HepG2 (cell line): ENCODE data around the gene NCS1. TPM values are rescaled to one million over a fixed set of nuclear protein-coding genes. Genes with fewer than 3 reads are reported as not detected.

Experiments
- ATAC-seq: fragments of 200-7000 bp; cut with Tn5 transposase; 3 replicates; pipeline ENCODE4 v1.9.1; 2020; ENCODE audit warnings: mild to moderate bottlenecking, moderate library complexity
- BruUV-seq: library from RNA; stranded (reverse); fragments of 400-500 nt; replicated peaks from 2 replicates; lab custom pipeline; 2021; lab: Mats Ljungman, UMichigan
- CTCF ChIA-PET: fragments of 300-600 bp; formaldehyde crosslinking; extraction: SDS; loops from one replicate; lab custom pipeline; 2021; ENCODE audit warnings: low total read pairs, inconsistent platforms, low intra/inter-chr PET ratio; lab: Yijun Ruan, JAX
- POLR2A ChIA-PET: fragments of 350-600 bp; sonication (Branson Sonifier 250); formaldehyde crosslinking; loops from one replicate; lab custom pipeline; 2020; ENCODE audit warnings: antibody characterized with exemption, inconsistent platforms; lab: Yijun Ruan, JAX
- DNase-seq: peaks from one replicate; pipeline ENCODE4 v3.0.0-alpha.2; 2015; ENCODE audit warnings: low spot score
- FAIRE-seq: peaks from 3 replicates; lab custom pipeline; 2011; peaks lifted over from hg19 to GRCh38; lab: Jason Lieb, UNC
- H2AFZ ChIP-seq: one replicate; pipeline ENCODE4 v1.6.1; 2011; ENCODE audit warnings: low read length, inconsistent platforms
- H3K27ac ChIP-seq: fragments of 300-600 bp; 3 replicates; pipeline ENCODE4 v1.8.0; 2011; ENCODE audit warnings: mixed run types, mild to moderate bottlenecking, mixed read lengths, low read length, inconsistent platforms; ENCODE audit not compliant: insufficient read depth; ENCODE audit errors: extremely low read length
- H3K27me3 ChIP-seq, 2 experiments: fragments of 200-600 bp in 1 of 2; 2 replicates in 1 of 2; 3 replicates in 1 of 2; pipeline versions ENCODE4 v1.6.0 to v1.8.0; 2011; ENCODE audit warnings: low read length in 2 of 2, mild to moderate bottlenecking in 2 of 2, moderate library complexity in 2 of 2, inconsistent platforms in 1 of 2; ENCODE audit not compliant: insufficient read depth in 2 of 2, control insufficient read depth in 1 of 2
- H3K36me3 ChIP-seq, 2 experiments: fragments of 200-600 bp in 1 of 2; replicated peaks in 1 of 2; 2 replicates in 1 of 2; 3 replicates in 1 of 2; pipeline versions ENCODE4 v1.5.1 to v1.8.0; 2011; ENCODE audit warnings: low read length in 2 of 2, inconsistent platforms in 1 of 2; ENCODE audit not compliant: insufficient read depth in 2 of 2, control insufficient read depth in 1 of 2
- H3K4me1 ChIP-seq: 2 replicates; pipeline ENCODE4 v1.5.1; 2012; ENCODE audit warnings: low read length, inconsistent platforms; ENCODE audit not compliant: insufficient read depth
- H3K4me2 ChIP-seq: 2 replicates; pipeline ENCODE4 v1.6.0; 2011; ENCODE audit warnings: low read depth, low read length, inconsistent platforms
- H3K4me3 ChIP-seq, 3 experiments: fragments of 200-600 bp in 1 of 3; sonication (generic), shearing (Covaris generic) in 1 of 3; replicated peaks in 1 of 3; 2 replicates each; pipeline ENCODE4 v1.5.1; 2011 to 2016; ENCODE audit warnings: low read length in 3 of 3, inconsistent platforms in 2 of 3, low read depth in 2 of 3, mild to moderate bottlenecking in 2 of 3, control low read depth in 1 of 3, mixed read lengths in 1 of 3; ENCODE audit not compliant: insufficient read depth in 1 of 3
- H3K79me2 ChIP-seq: one replicate; pipeline ENCODE4 v1.6.1; 2011; ENCODE audit warnings: low read length, inconsistent platforms; ENCODE audit not compliant: insufficient read depth
- H3K9ac ChIP-seq: 2 replicates; pipeline ENCODE4 v1.6.0; 2011; ENCODE audit warnings: mild to moderate bottlenecking, low read depth, low read length, inconsistent platforms; ENCODE audit not compliant: insufficient read depth
- H3K9me3 ChIP-seq: 2 replicates; pipeline ENCODE4 v1.5.1; 2012; ENCODE audit warnings: mild to moderate bottlenecking, low read length
- H4K20me1 ChIP-seq: 2 replicates; pipeline ENCODE4 v1.6.0; 2011; ENCODE audit warnings: inconsistent platforms, mild to moderate bottlenecking, low read length, moderate library complexity; ENCODE audit not compliant: insufficient read depth
- KDM1A ChIP-seq: IDR thresholded peaks from 2 replicates; pipeline ENCODE4 v1.6.1; 2016; ENCODE audit warnings: missing compliant biosample characterization
- KDM3A ChIP-seq: IDR thresholded peaks from 2 replicates; pipeline ENCODE4 v1.6.1; 2018; ENCODE audit warnings: low read depth, missing compliant biosample characterization
- KLF9 ChIP-seq: IDR thresholded peaks from 2 replicates; pipeline ENCODE4 v1.6.1; 2016; ENCODE audit warnings: low read depth
- MAFF ChIP-seq: IDR thresholded peaks from 2 replicates; pipeline ENCODE4 v1.6.1; 2011; ENCODE audit warnings: low read depth, low read length, improper control_type of control experiment
- NFE2L1 ChIP-seq: sonication (generic); formaldehyde crosslinking; IDR thresholded peaks from 2 replicates; pipeline ENCODE4 v1.4.0; 2020; ENCODE audit warnings: missing genetic modification reagents, mild to moderate bottlenecking, borderline replicate concordance
- PHB2 ChIP-seq: fragments of 450-650 bp; IDR thresholded peaks from 2 replicates; pipeline ENCODE4 v1.6.1; 2018; ENCODE audit not compliant: partially characterized antibody
- ZBTB7B ChIP-seq: sonication (generic); formaldehyde crosslinking; IDR thresholded peaks from 2 replicates; pipeline ENCODE4 v1.4.0; 2020; ENCODE audit warnings: missing genetic modification reagents
- ZFP1 ChIP-seq: IDR thresholded peaks from 2 replicates; pipeline ENCODE4 v1.6.1; 2016
- ZFP62 ChIP-seq: sonication (generic); formaldehyde crosslinking; IDR thresholded peaks from 2 replicates; pipeline ENCODE4 v1.4.0; 2020; ENCODE audit warnings: missing genetic modification reagents
- ZNF430 ChIP-seq: sonication (generic); formaldehyde crosslinking; IDR thresholded peaks from 2 replicates; pipeline ENCODE4 v1.9.0; 2021; ENCODE audit warnings: mild to moderate bottlenecking, missing genetic modification reagents
- ZNF496 ChIP-seq: sonication (generic); formaldehyde crosslinking; IDR thresholded peaks from 2 replicates; pipeline ENCODE4 v1.8.1; 2023; ENCODE audit warnings: mild to moderate bottlenecking, moderate library complexity, missing genetic modification reagents; ENCODE audit not compliant: insufficient replicate concordance
- ZNF589 ChIP-seq: sonication (generic); formaldehyde crosslinking; conservative IDR thresholded peaks from 2 replicates; pipeline ENCODE4 v1.8.0; 2022; ENCODE audit warnings: mild to moderate bottlenecking, moderate library complexity, missing genetic modification reagents
- ZNF652 ChIP-seq: IDR thresholded peaks from 2 replicates; pipeline ENCODE4 v1.6.1; 2016; ENCODE audit warnings: low read depth, borderline replicate concordance
- WGBS: methylation state at CpG from one replicate; pipeline ENCODE4 v1.1.6; 2017; ENCODE audit warnings: low lambda C conversion rate; 5-methylcytosine and 5-hydroxymethylcytosine counted together
- in situ Hi-C: cut with HindIII; loops from 2 replicates; pipeline ENCODE4 v1.10.0; 2017; ENCODE audit warnings: low pct_unique_long_range_greater_than_20kb; ENCODE audit not compliant: extremely low pct_ligation_motif_present
- intact Hi-C: fragments of 100-400 bp; cut with micrococcal nuclease; formaldehyde crosslinking; loops from one replicate; pipeline ENCODE4 v1.10.0; 2022; ENCODE audit not compliant: unreplicated experiment
- polyA plus RNA-seq, 8 experiments: library from polyadenylated mRNA; depleted of rRNA in 3 of 8; stranded (reverse) in 7 of 8; unstranded in 1 of 8; fragments of >200 nt; fragmentation: Illumina TruSeq in 4 of 8; extraction: Trizol in 4 of 8; gene quantifications; 2 replicates each; pipeline versions ENCODE4 v1.2.1 to v1.2.3, GENCODE V29; 2011 to 2016; ENCODE audit warnings: low read depth in 4 of 8, missing spikeins in 1 of 8, mixed read lengths in 1 of 8; ENCODE audit not compliant: insufficient read depth in 1 of 8
- total RNA-seq, 5 experiments: library from RNA; depleted of rRNA; stranded (reverse); fragments of >200 nt; fragmentation: Illumina TruSeq; extraction: Trizol; gene quantifications; 2 replicates each; pipeline ENCODE4 v1.2.3, GENCODE V29; 2016; ENCODE audit warnings: low read depth in 1 of 5
- TF ChIP-seq, protein P1 (sequence below): sonication (generic); formaldehyde crosslinking; IDR thresholded peaks from 2 replicates; pipeline ENCODE4 v1.4.0; 2020; ENCODE audit warnings: mild to moderate bottlenecking, low read depth, missing genetic modification reagents
- TF ChIP-seq, protein P2 (sequence below): sonication (generic); formaldehyde crosslinking; IDR thresholded peaks from 2 replicates; pipeline ENCODE4 v1.4.0; 2020; ENCODE audit warnings: missing genetic modification reagents
- TF ChIP-seq, protein P3 (sequence below): IDR thresholded peaks from 2 replicates; pipeline ENCODE4 v1.6.1; 2016; ENCODE audit warnings: low read depth, control low read depth

Gene NCS1
- total and polyA plus RNA-seq, 2 of the 13 experiments (the other 11 are each of a cell fraction or from before 2014, with no cell fraction given) = 4.7 to 6.1 TPM

DNA sequence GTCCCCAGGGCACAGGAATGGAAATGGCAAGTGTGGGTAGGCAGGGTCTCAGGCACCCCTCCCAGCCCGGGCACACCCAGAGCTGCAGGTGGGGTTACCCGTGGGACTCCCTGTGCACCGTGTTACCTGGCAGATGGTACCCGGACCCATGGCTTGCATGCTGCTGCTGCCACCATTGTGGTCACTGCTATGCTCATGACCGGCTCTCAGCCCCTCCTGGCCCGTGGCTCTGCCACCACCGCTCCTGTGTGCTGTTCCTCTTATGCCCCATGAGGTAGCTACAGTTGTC lies 71.6 kb downstream of the NCS1 start:
- TF ChIP-seq KDM3A (CRISPR knock-in tag) = no peak
- TF ChIP-seq, protein P1, sequence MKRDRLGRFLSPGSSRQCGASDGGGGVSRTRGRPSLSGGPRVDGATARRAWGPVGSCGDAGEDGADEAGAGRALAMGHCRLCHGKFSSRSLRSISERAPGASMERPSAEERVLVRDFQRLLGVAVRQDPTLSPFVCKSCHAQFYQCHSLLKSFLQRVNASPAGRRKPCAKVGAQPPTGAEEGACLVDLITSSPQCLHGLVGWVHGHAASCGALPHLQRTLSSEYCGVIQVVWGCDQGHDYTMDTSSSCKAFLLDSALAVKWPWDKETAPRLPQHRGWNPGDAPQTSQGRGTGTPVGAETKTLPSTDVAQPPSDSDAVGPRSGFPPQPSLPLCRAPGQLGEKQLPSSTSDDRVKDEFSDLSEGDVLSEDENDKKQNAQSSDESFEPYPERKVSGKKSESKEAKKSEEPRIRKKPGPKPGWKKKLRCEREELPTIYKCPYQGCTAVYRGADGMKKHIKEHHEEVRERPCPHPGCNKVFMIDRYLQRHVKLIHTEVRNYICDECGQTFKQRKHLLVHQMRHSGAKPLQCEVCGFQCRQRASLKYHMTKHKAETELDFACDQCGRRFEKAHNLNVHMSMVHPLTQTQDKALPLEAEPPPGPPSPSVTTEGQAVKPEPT (CRISPR knock-in tag) = no peak
- no peak for TF ChIP-seq ZNF652
- no peaks in the 10 kb centered on the region for H3K79me2 ChIP-seq
- no peaks in the 10 kb centered on the region for H3K9me3 ChIP-seq
- no peak overlapping the region for H3K4me3 ChIP-seq
- no peak overlapping the region for H3K27ac ChIP-seq
- H4K20me1 ChIP-seq = no peaks in the 10 kb centered on the region
- ATAC-seq = no peak
- BruUV-seq = no TSS peak
- DNase-seq = no peak
- no peaks in the 10 kb centered on the region for H3K36me3 ChIP-seq
- no peak overlapping the region for H3K9ac ChIP-seq
- WGBS = 100% methylated on average over 3 of the region's 7 CpGs
- peaks cover 0 to 6% of the 10 kb centered on the region in 2 experiments; a peak in 2 of 5 replicates for H3K27me3 ChIP-seq
- no peak overlapping the region for H3K4me2 ChIP-seq
- intact Hi-C loops (loop anchor here (2.0 kb wide), 1 partner anchor 87 kb away; no protein-coding TSS in a partner anchor), in situ Hi-C loops (no loop called here)
- H2AFZ ChIP-seq = no peak overlapping the region
- H3K4me1 ChIP-seq = peaks cover 38% of the 10 kb centered on the region
- CTCF ChIA-PET = no interaction called here
- POLR2A ChIA-PET = no interaction called here
- no peak for FAIRE-seq

DNA sequence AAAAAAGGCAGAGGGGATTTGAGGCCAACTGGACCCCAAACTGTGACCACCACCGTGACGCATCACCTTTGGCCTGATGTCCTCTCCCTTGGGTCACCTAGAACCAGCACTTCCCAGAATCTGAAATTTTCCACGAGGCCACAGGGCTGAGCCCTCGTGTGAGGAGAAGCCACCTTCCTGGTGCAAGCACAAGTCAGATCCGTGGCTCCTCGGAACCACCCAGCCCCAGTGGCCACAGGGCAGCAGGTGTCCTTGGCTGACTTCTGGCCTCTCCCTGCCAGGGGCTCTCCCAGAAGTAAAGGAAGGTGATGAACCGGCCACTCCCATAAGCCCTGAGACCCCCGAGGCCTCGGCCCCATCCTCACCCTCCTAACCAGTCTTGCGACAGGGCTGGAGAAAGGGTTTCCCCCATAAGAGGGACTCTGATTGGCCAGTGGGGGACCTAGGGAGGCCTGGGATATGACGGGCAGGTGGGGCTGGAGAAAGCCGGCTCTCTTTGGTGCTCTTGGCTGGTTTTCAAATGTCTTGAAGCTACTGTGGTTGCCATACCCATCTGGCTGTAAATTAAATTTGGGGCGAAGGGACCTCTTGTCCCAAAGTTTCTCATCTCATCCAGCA lies 72.5 kb downstream of the NCS1 start:
- H3K4me1 ChIP-seq = peaks cover 30% of the 10 kb centered on the region
- 39% methylated on average over 3 of the region's 13 CpGs for WGBS
- H3K4me2 ChIP-seq = no peak overlapping the region
- no TSS peak for BruUV-seq
- H3K79me2 ChIP-seq = no peaks in the 10 kb centered on the region
- FAIRE-seq (no peak), DNase-seq (no peak), ATAC-seq (no peak)
- H4K20me1 ChIP-seq = no peaks in the 10 kb centered on the region
- intact Hi-C loops = no loop called here
- ChIA-PET CTCF (no interaction called here), POLR2A (no interaction called here)
- H3K9me3 ChIP-seq = no peaks in the 10 kb centered on the region
- H3K4me3 ChIP-seq = no peak overlapping the region
- H3K36me3 ChIP-seq = no peaks in the 10 kb centered on the region
- H3K27ac ChIP-seq = no peak overlapping the region
- in situ Hi-C loops = no loop called here
- no peak overlapping the region for H3K9ac ChIP-seq
- no peak overlapping the region for H2AFZ ChIP-seq
- peaks cover 0 to 6% of the 10 kb centered on the region in 2 experiments; a peak in 2 of 5 replicates for H3K27me3 ChIP-seq
- no peak for TF ChIP-seq ZBTB7B
- no peak for TF ChIP-seq MAFF
- TF ChIP-seq ZNF430 (CRISPR knock-in tag) = no peak
- no peak for TF ChIP-seq ZFP62 (CRISPR knock-in tag)
- no peak for TF ChIP-seq KDM1A (CRISPR knock-in tag)
- no peak for TF ChIP-seq KLF9 (CRISPR knock-in tag)
- TF ChIP-seq, protein P2, sequence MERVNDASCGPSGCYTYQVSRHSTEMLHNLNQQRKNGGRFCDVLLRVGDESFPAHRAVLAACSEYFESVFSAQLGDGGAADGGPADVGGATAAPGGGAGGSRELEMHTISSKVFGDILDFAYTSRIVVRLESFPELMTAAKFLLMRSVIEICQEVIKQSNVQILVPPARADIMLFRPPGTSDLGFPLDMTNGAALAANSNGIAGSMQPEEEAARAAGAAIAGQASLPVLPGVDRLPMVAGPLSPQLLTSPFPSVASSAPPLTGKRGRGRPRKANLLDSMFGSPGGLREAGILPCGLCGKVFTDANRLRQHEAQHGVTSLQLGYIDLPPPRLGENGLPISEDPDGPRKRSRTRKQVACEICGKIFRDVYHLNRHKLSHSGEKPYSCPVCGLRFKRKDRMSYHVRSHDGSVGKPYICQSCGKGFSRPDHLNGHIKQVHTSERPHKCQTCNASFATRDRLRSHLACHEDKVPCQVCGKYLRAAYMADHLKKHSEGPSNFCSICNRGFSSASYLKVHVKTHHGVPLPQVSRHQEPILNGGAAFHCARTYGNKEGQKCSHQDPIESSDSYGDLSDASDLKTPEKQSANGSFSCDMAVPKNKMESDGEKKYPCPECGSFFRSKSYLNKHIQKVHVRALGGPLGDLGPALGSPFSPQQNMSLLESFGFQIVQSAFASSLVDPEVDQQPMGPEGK = no peak
- no peak for TF ChIP-seq ZFP1 (CRISPR knock-in tag)
- TF ChIP-seq, protein P3, sequence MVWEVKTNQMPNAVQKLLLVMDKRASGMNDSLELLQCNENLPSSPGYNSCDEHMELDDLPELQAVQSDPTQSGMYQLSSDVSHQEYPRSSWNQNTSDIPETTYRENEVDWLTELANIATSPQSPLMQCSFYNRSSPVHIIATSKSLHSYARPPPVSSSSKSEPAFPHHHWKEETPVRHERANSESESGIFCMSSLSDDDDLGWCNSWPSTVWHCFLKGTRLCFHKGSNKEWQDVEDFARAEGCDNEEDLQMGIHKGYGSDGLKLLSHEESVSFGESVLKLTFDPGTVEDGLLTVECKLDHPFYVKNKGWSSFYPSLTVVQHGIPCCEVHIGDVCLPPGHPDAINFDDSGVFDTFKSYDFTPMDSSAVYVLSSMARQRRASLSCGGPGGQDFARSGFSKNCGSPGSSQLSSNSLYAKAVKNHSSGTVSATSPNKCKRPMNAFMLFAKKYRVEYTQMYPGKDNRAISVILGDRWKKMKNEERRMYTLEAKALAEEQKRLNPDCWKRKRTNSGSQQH (CRISPR knock-in tag) = no peak
- no peak for TF ChIP-seq PHB2
- TF ChIP-seq ZNF496 (CRISPR knock-in tag) = no peak
- no peak for TF ChIP-seq ZNF589 (CRISPR knock-in tag)
- no peak for TF ChIP-seq NFE2L1 (CRISPR knock-in tag)
